HG03342 (cell line): ENCODE results near the gene STX16.

ENCODE experiments used
- ATAC-seq: cut with Tn5 transposase; IDR thresholded peaks from one replicate; pipeline ENCODE4 v1.9.1; 2021; ENCODE audit warnings: mild to moderate bottlenecking, moderate library complexity; ENCODE audit not compliant: unreplicated experiment

Gene STX16

DNA sequence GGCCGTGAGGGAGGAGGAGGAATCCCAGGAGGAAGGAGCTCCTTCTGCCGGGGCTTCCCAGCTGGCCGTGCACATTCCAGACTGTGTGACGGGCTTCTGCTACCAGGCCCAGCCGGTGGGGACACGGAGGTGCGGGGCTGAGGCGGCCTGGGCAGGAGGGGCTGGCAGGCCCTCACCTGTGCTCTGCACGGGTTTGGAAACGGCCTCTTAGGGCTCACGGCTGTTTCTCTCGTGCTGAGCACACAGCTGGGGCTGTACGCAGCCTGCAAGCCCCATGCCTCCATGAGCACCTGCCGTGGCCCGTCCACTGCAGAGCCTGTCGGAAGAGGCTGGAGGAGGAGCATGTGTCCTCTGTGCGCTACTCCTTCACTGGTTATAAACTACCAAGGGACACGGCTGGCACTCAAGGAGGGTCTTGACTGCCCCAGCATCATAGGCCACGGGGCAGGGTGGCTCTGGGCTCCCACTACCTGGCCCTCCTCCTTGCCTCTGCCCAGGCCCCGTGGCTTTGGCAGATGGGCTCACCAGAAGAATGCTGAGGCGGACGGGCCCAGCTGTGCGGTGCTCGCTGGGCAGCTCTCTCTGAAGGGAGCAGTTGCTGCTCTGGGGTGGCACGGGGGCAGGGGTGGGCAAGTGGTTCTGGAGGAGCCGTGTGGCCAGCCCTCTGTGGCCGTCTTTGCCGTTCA lies 57.3 kb downstream of the STX16 start:
- no peak for ATAC-seq

- ATAC-seq: no peak
These were observed 58.1 kb downstream of the STX16 start for GRCh38 chr20:58709013-58709702.

DNA sequence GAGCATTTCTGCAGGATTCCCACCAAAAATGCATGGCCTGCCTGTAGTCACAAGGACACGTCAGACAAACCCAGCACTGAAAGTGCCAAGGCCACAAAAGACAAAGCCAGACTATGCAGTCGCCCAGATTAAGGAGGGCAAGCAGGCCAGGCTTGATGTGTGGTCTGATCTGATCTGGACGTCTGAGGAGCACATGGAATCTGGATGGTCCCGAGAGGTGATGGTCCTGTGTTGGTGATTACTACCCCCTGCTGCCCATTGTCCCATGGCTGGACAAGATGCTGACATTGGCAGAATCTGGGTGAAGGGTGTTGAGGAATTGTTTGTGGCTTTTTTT lies 58.6 kb downstream of the STX16 start:
- no peak for ATAC-seq

- ATAC-seq: no peak
These were observed 59.6 kb downstream of the STX16 start for GRCh38 chr20:58710481-58711265.

- ATAC-seq: no peak
These were observed 60.4 kb downstream of the STX16 start for GRCh38 chr20:58711266-58712051.

- no peak for ATAC-seq
These were observed 61.2 kb downstream of the STX16 start for GRCh38 chr20:58712151-58712791.

- ATAC-seq: no peak
These were observed 62.0 kb downstream of the STX16 start for GRCh38 chr20:58712806-58713731.

GRCh38 chr20:58713801-58714339 lies 62.8 kb downstream of the STX16 start:
- ATAC-seq: no peak

GRCh38 chr20:58714340-58714922 lies 63.3 kb downstream of the STX16 start:
- no peak for ATAC-seq

DNA sequence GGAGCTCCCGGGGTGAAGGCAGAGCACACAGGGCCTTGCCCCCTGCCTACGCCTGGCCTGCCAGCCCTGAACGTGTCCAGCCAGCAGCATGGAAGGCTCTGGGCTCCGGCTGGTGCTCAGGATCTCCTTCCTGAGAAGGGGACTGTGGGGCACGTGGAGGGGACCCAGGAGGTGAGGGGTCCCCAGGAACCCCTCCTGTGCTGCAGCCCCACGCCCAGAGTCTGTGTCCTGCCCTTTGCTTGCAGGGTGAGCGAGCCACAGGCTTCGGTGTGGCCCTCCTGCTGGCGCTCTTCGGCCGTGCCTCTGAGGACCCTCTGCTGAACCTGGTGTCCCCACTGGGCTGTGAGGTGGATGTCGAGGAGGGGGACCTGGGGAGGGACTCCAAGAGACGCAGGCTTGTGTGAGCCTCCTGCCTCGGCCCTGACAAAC lies 63.9 kb downstream of the STX16 start:
- no peak for ATAC-seq

DNA sequence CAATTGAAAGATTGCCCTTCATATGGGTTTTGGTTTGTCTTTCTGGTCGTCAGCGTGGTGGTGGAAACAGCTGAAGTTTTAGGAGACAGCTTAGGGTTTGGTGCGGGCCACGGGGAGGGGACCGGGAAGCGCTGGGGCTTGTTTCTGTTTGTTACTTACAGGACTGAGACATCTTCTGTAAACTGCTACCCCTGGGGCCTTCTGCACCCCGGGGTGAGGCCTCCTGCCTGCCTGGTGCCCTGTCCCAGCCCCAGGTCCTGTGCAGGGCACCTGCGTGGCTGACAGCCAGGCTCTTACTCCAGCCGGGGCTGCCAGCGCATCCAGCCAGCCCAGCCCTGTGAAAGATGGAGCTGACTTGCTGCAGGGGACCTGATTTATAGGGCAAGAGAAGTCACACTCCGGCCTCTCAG lies 64.3 kb downstream of the STX16 start:
- no peak for ATAC-seq

- no peak for ATAC-seq
These were observed 64.9 kb downstream of the STX16 start for GRCh38 chr20:58715801-58716475.

DNA sequence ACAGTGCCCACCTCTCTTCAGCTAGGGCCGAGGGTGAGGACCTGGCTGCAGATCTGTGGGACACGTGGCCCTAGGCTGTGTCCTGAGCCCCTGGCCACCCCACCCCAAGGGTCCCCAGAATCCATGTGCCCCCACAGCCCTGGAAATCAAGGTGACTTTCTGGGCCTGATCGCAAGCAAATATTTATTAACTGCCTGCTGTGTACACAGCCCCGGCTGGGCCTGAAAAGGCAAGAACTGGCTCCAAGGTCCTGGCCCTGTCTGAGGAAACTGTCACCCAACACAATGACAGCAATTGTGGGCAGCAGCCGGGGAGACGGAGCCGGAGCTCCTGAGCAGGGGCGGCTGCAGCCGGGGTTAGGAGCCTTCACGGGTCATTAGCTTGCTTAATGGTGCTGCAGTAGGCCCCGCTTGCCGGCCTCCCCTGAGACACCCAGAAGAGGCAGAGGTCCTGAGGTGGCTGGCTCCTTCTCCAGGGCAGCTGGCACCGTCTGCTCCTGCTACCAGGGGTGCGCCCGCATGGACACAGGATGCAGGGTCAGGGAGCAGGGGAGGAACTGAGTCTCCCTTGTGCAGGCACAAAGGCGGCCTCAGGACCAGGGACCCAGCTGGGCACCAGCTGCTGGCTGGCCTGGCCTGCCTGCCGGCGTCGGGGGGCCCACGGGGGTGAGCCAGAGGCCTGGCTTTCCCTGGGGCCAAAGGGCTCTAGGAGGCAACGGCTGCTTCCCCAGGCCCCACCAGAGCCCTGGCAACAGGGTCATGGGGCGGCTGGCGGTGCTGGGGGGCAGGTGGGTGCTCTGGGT lies 65.6 kb downstream of the STX16 start:
- ATAC-seq: no peak

DNA sequence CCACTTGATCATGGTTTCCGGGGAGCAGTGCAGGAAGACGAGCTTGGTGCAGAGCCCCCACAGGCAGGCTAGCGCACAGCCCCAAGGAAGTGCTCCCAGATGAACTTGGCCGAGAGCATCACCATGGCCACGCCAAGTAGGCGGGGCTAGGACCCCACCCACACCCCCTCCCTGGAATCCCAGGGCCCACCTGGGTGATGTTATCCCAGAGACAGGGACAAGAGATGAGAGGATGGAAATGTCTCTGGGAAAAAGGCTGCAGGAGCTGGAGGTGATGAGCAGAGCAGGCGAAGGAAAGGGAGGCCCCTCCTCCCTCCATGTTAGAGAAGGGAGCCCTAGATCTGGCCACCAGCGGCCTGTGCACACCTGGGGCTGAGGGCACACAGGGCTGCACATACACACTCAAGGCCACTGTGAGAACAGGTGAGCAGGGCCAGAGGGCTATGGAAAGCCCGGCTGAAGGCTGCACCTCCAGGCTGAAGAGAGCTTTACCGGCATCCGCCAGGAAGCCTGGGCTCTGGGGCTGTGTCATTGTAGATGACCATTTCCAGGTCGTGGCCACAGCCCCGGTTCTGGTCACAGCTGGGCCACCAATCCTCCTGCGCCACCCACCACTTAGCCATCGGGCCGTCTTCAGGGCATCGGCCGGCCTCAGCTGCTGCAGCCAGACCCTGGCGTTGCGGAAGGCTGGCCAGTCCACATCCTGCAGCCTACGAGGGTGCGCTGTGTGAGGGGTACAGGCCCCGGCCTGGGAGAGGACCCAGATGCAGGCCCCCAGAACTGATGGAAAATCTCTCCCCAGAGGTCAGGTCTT lies 66.4 kb downstream of the STX16 start:
- ATAC-seq: no peak

GRCh38 chr20:58718121-58718563 lies 67.1 kb downstream of the STX16 start:
- no peak for ATAC-seq

- ATAC-seq: no peak
These were observed 67.6 kb downstream of the STX16 start for GRCh38 chr20:58718729-58719128.

DNA sequence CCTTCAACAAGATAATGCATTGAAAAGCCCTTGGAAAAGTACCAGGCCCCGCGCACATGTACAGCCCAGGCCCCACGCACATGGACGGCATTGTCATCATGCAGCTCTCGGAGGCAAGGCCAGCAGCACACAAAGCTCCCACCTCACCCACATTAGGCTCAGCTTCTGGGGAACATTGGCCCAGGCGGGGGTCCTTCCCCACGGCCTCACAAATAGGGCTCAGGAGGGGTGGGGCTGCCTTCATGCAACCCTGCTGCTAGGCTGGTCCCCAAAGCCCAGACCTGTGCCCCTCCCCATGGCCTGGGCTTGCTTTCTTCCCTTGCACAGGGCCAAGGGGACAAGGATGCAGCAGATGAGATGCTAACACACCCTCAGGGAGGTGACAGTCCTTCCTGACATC lies 68.2 kb downstream of the STX16 start:
- ATAC-seq: no peak
